MG63 (cell line): ENCODE data around the gene CIZ1. TPM values are rescaled to one million over a fixed set of nuclear protein-coding genes. Genes with fewer than 3 reads are reported as not detected.

Experiments
- DNase-seq: peaks from one replicate; pipeline ENCODE4 v3.0.0-alpha.2; 2020
- H3K27me3 ChIP-seq: fragments of 250-450 bp; sonication (Bioruptor Pico); 2 replicates; pipeline ENCODE4 v1.5.1; 2020; ENCODE audit warnings: mild to moderate bottlenecking, moderate library complexity
- H3K36me3 ChIP-seq: fragments of 250-450 bp; sonication (Bioruptor Pico); 2 replicates; pipeline ENCODE4 v1.5.1; 2020; ENCODE audit warnings: mild to moderate bottlenecking, moderate library complexity
- H3K4me3 ChIP-seq: fragments of 250-450 bp; sonication (Bioruptor Pico); 2 replicates; pipeline ENCODE4 v1.5.1; 2020; ENCODE audit warnings: mild to moderate bottlenecking, moderate library complexity
- H3K9me3 ChIP-seq: fragments of 250-450 bp; sonication (Bioruptor Pico); 2 replicates; pipeline ENCODE4 v1.5.1; 2020; ENCODE audit warnings: mild to moderate bottlenecking, moderate library complexity
- total RNA-seq: library from RNA; depleted of rRNA; stranded (reverse); fragments of >200 nt; shearing (Covaris generic); gene quantifications from 2 replicates; pipeline ENCODE4 v1.2.3, GENCODE V29; 2014; ENCODE audit warnings: low replicate concordance

Gene CIZ1
- total RNA-seq, 1 experiment from 2014 or later, result 12.2 TPM

- no peaks in the 10 kb centered on the region for H3K9me3 ChIP-seq
- no peaks in the 10 kb centered on the region for H3K27me3 ChIP-seq
- no peak for DNase-seq
- H3K36me3 ChIP-seq, result no peaks in the 10 kb centered on the region
- H3K4me3 ChIP-seq, result no peak overlapping the region
Measured at GRCh38 chr9:128155736-128156500, 35.5 kb downstream of the CIZ1 start.

GRCh38 chr9:128153947-128154695 is 37.3 kb downstream of the CIZ1 start:
- no peak overlapping the region for H3K4me3 ChIP-seq
- no peaks in the 10 kb centered on the region for H3K36me3 ChIP-seq
- no peak for DNase-seq
- no peaks in the 10 kb centered on the region for H3K27me3 ChIP-seq
- no peaks in the 10 kb centered on the region for H3K9me3 ChIP-seq

- H3K4me3 ChIP-seq, result no peak overlapping the region
- DNase-seq, result no peak
- no peaks in the 10 kb centered on the region for H3K9me3 ChIP-seq
Measured at GRCh38 chr9:128153060-128153946, 38.1 kb downstream of the CIZ1 start.

DNA sequence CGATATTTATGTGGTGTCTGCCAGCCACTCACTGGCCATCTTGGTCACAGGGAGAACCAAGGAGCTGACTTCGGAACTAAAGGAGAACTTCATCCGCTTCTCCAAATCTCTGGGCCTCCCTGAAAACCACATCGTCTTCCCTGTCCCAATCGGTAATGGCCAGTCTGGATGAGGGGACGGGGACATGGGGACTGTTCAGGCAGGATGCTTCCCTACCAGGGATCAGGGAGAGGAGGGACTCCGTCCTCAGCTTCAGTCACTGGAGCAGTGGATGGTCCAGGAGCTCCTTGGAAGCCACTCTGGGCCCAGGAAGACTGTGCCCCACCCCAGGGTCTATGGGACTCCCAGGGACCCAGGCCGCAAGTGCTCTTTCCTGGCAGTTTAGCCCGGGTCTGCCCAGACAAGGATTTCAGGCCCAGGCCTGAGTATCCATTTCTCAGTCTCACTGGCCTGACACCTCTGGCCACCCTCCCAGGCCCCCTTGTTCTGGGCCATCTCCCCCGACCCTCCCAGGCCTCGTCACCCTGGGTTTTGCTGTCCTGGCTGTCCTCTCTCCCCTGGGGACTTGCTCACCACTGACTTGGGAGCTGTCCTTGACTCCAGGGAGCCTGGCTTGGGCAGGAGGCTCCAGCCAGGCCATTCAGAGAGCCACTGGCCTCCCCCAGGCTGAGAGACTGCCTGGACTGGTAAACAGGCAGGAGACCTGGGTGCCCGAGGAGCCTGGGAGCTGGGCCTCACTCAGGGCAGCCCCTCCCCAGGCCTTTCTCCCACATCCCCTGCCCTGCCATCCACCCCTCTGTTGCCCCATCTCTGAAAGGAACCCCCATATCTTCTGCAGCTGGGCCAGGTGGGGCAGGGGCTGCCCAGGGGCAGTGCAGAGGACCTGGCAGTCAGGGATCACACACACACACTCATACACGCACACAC is 39.0 kb downstream of the CIZ1 start:
- DNase-seq, result no peak
- Histone ChIP-seq H3K9me3 (no peaks in the 10 kb centered on the region), H3K27me3 (no peaks in the 10 kb centered on the region), H3K4me3 (no peak overlapping the region), H3K36me3 (no peaks in the 10 kb centered on the region)

More at GRCh38 chr9:128153060-128153946, 38.1 kb downstream of the CIZ1 start:
- Histone ChIP-seq H3K27me3 (no peaks in the 10 kb centered on the region), H3K36me3 (no peaks in the 10 kb centered on the region)

DNA sequence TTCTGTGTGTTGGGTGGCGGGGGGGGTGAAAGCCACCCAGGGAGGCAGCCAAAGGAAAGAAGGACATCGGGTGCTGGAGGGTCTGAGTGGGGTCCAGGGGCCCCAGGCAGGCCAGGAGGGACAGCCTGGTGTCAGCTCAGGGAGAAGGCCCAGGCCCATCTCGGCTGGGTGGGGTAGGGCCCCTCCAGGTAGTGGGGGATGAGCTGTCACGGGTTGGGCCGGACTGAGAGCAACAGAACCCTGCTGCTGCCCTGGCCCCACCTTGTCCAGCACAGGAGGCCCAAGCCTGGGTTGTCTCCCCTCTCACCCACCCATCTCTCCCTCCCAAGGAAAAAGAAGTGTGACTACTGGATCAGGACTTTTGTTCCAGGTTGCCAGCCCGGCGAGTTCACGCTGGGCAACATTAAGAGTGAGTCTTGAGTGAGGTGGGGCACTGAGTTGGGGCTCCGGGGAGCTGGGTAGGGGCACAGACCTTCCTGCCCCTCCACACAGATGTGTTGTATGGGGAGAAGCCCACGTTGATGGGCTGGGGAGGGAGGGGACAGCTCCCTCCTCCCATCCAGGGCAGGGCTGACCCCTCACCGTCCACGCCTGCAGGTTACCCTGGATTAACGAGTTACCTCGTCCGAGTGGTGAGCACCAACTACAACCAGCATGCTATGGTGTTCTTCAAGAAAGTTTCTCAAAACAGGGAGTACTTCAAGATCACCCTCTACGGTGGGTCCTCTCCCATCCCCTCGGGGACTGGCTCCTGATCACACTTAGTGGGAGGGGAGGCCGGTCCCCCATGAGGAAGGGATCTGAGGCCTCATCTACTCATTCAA is 39.9 kb downstream of the CIZ1 start:
- Histone ChIP-seq H3K36me3 (no peaks in the 10 kb centered on the region), H3K4me3 (no peak overlapping the region), H3K27me3 (no peaks in the 10 kb centered on the region), H3K9me3 (no peaks in the 10 kb centered on the region)
- no peak for DNase-seq

GRCh38 chr9:128150594-128151308 is 40.6 kb downstream of the CIZ1 start:
- no peak overlapping the region for H3K4me3 ChIP-seq
- DNase-seq, result no peak
- H3K27me3 ChIP-seq, result no peaks in the 10 kb centered on the region
- H3K9me3 ChIP-seq, result no peaks in the 10 kb centered on the region
- no peaks in the 10 kb centered on the region for H3K36me3 ChIP-seq

- Histone ChIP-seq H3K9me3 (no peaks in the 10 kb centered on the region), H3K4me3 (no peak overlapping the region), H3K36me3 (no peaks in the 10 kb centered on the region), H3K27me3 (no peaks in the 10 kb centered on the region)
- no peak for DNase-seq
Measured at GRCh38 chr9:128149951-128150593, 41.3 kb downstream of the CIZ1 start.

- Histone ChIP-seq H3K9me3 (no peaks in the 10 kb centered on the region), H3K27me3 (no peaks in the 10 kb centered on the region), H3K36me3 (no peaks in the 10 kb centered on the region), H3K4me3 (no peak within 1 kb of the TSS)
- DNase-seq, result no peak
Measured at GRCh38 chr9:128149001-128149701, 42.2 kb downstream of the CIZ1 start, which contains the start of gene LCN2. Gene LCN2 (plus strand): TSS chr9:128149453. CDS start chr9:128149526, 73 bp downstream.

- H3K36me3 ChIP-seq, result no peaks in the 10 kb centered on the region
- H3K9me3 ChIP-seq, result no peaks in the 10 kb centered on the region
- H3K27me3 ChIP-seq, result no peaks in the 10 kb centered on the region
- no peak overlapping the region for H3K4me3 ChIP-seq
- no peak for DNase-seq
Measured at GRCh38 chr9:128148509-128149000, 42.8 kb downstream of the CIZ1 start.

GRCh38 chr9:128146591-128147120 is 44.7 kb downstream of the CIZ1 start:
- Histone ChIP-seq H3K9me3 (no peaks in the 10 kb centered on the region), H3K36me3 (no peaks in the 10 kb centered on the region), H3K4me3 (no peak overlapping the region), H3K27me3 (no peaks in the 10 kb centered on the region)
- no peak for DNase-seq

GRCh38 chr9:128145951-128146351 is 45.4 kb downstream of the CIZ1 start:
- H3K4me3 ChIP-seq, result no peak overlapping the region
- DNase-seq, result no peak

DNA sequence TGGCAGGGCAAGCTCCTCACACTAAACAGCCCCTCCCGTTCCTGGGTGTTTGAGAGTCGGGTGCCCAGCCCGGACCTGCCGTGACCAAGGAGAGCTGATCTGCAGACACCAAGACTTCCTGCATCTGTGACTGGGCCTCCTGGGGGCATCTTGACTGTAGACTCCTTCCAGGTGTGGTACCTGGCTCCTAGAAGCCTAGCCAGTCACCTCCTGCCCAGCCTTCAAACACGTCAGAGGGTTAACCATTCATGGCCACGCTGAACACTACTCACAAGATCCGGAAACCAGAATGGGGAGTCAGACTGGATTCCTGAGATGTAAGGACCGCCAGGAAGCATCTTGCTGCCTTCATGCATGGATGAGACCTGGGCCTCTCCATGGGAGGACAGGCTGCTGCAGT is 45.8 kb downstream of the CIZ1 start:
- Histone ChIP-seq H3K27me3 (no peaks in the 10 kb centered on the region), H3K9me3 (no peaks in the 10 kb centered on the region), H3K4me3 (no peak overlapping the region), H3K36me3 (no peaks in the 10 kb centered on the region)
- no peak for DNase-seq

More at GRCh38 chr9:128145951-128146351, 45.4 kb downstream of the CIZ1 start:
- Histone ChIP-seq H3K36me3 (no peaks in the 10 kb centered on the region), H3K27me3 (no peaks in the 10 kb centered on the region), H3K9me3 (no peaks in the 10 kb centered on the region)
